ENCODE results near the gene TLCD5.

- TF ChIP-seq, protein P1, sequence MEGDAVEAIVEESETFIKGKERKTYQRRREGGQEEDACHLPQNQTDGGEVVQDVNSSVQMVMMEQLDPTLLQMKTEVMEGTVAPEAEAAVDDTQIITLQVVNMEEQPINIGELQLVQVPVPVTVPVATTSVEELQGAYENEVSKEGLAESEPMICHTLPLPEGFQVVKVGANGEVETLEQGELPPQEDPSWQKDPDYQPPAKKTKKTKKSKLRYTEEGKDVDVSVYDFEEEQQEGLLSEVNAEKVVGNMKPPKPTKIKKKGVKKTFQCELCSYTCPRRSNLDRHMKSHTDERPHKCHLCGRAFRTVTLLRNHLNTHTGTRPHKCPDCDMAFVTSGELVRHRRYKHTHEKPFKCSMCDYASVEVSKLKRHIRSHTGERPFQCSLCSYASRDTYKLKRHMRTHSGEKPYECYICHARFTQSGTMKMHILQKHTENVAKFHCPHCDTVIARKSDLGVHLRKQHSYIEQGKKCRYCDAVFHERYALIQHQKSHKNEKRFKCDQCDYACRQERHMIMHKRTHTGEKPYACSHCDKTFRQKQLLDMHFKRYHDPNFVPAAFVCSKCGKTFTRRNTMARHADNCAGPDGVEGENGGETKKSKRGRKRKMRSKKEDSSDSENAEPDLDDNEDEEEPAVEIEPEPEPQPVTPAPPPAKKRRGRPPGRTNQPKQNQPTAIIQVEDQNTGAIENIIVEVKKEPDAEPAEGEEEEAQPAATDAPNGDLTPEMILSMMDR (conservative IDR thresholded peaks at IDR 0.05; ENCODE audit: low read depth, low read length): no peak
- TF ChIP-seq EZH2phosphoT487 (IDR thresholded peaks at IDR 0.05; ENCODE audit: borderline replicate concordance, low read length) (no peak), EZH2 (IDR thresholded peaks at IDR 0.05; ENCODE audit: low read length, unreplicated experiment) (no peak)
Measured at GRCh38 chr11:120283124-120283523, 42.0 kb upstream of the TLCD5 start.
